ENCODE measurements around the gene CTTNBP2NL.
"Not testable (repeated sequence)": the region's sequence is repeated elsewhere in the genome, so short reads cannot be mapped to it uniquely, and the experiment has no call there.

Gene CTTNBP2NL

DNA sequence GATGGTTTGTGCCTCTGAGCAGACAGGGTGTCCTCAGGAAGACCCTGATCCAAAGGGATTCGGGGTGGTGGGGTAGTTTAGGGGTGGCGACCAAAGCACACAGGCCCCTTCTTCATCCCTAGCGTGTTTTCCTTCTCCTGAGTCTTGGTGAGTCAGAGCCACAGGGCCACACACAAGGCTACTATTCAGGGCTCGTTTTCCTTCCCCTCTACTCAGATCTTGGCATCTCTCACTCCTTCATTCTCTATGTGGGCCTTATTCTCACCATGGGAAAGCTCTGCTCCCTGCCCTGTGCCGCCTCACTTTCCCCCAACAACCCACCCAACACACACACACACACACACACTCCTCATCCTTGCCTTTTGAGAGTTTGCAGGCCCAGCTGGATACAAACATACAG is 69.1 kb downstream of the CTTNBP2NL start:
- no peak overlapping the region for H2AFZ ChIP-seq (ENCODE audit: low read depth, low read length)
- H3K4me3 ChIP-seq (ENCODE audit: insufficient read depth in 1 of 2, low read depth in 1 of 2, low read length in 2 of 2): no peak overlapping the region
- no peaks in the 10 kb centered on the region for H3K27me3 ChIP-seq (ENCODE audit: control insufficient read depth in 1 of 2, insufficient read depth in 1 of 2, low read length in 2 of 2)
- no peak overlapping the region for H3K23ac ChIP-seq (ENCODE audit: low read length in 2 of 2)
- no peak overlapping the region for H3K4ac ChIP-seq (ENCODE audit: low read depth in 1 of 2, low read length in 2 of 2)
- H3K4me2 ChIP-seq (ENCODE audit: low read length, poor library complexity, severe bottlenecking): no peak overlapping the region
- 69% methylated on average over 5 of the region's 5 CpGs for WGBS
- H3K79me1 ChIP-seq (replicated peaks; ENCODE audit: low read length, poor library complexity, severe bottlenecking): no peaks in the 10 kb centered on the region
- H4K8ac ChIP-seq (ENCODE audit: low read length): no peak overlapping the region
- peak overlapping the region; percentile 61 to 69 for H2BK12ac ChIP-seq (ENCODE audit: low read length in 2 of 2)
- H2BK5ac ChIP-seq (ENCODE audit: low read depth, low read length, poor library complexity, severe bottlenecking): no peak overlapping the region
- H2BK120ac ChIP-seq (ENCODE audit: low read depth, low read length): no peak overlapping the region
- H3K14ac ChIP-seq (ENCODE audit: low read length in 2 of 2): no peak overlapping the region
- peak overlapping the region in 1 of 2 experiments; percentile 18 for H3K18ac ChIP-seq (ENCODE audit: low read depth in 1 of 2, low read length in 2 of 2)
- peaks cover 6 to 9% of the 10 kb centered on the region in 2 experiments for H3K36me3 ChIP-seq (ENCODE audit: control insufficient read depth in 1 of 2, insufficient read depth in 2 of 2, low read depth in 1 of 2, low read length in 2 of 2)
- peak overlapping the region; percentile 90 for H3K9ac ChIP-seq (ENCODE audit: low read length)
- no peak overlapping the region for H2AK5ac ChIP-seq (ENCODE audit: low read length, severe bottlenecking)
- DNase-seq: peak; percentile 35
- H4K91ac ChIP-seq (ENCODE audit: low read length): no peak overlapping the region
- H3K4me1 ChIP-seq (ENCODE audit: control insufficient read depth, insufficient read depth, low read depth, low read length): peaks cover 20% of the 10 kb centered on the region
- no peaks in the 10 kb centered on the region for H3K9me3 ChIP-seq (ENCODE audit: control insufficient read depth, low read length)
- H3K27ac ChIP-seq (ENCODE audit: low read length, poor library complexity, severe bottlenecking): peak overlapping the region; percentile 44
- no peak overlapping the region for H2BK15ac ChIP-seq (ENCODE audit: low read depth, poor library complexity, severe bottlenecking)

DNA sequence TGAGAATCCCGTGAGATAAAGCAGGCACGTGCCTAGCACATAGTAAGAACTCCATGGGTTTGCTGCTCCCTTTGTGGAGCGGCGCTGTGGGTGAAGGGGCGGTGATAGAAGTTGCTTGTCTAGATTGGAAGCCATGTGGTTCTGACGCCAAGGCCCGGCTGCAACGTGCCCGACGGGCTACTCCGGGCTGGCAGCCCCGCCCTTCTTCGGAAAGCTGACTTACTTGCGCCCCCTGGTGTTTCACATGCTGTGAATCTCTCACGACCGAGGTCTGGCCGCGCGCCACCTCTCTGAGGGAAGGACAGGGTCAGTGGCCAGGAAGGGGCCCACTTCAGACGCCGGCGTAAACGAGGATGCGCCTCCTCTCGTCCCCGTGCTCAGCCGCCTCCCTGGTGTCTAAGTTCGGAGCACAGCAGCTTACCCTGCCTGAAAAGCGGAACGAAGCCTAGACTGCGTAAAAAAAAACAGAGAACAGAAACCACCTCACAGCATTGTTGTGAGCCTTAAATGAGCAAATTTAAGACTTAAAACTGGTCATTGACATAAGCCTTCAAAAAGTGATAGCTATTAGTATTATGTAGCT is 70.2 kb downstream of the CTTNBP2NL start:
- Histone ChIP-seq H3K23ac (ENCODE audit: low read length in 2 of 2) (no peak overlapping the region), H2BK12ac (ENCODE audit: low read length in 2 of 2) (peak overlapping the region in 1 of 2 experiments; percentile 4), H3K14ac (ENCODE audit: low read length in 2 of 2) (peak overlapping the region in 1 of 2 experiments; percentile 17), H3K9ac (ENCODE audit: low read length) (peak overlapping the region; percentile 90), H3K79me1 (replicated peaks; ENCODE audit: low read length, poor library complexity, severe bottlenecking) (no peaks in the 10 kb centered on the region), H2AK5ac (ENCODE audit: low read length, severe bottlenecking) (no peak overlapping the region), H4K91ac (ENCODE audit: low read length) (no peak overlapping the region), H3K27ac (ENCODE audit: low read length, poor library complexity, severe bottlenecking) (peak overlapping the region; percentile 44), H3K4ac (ENCODE audit: low read depth in 1 of 2, low read length in 2 of 2) (no peak overlapping the region), H3K27me3 (ENCODE audit: control insufficient read depth in 1 of 2, insufficient read depth in 1 of 2, low read length in 2 of 2) (no peaks in the 10 kb centered on the region), H2BK120ac (ENCODE audit: low read depth, low read length) (peak overlapping the region; percentile 66), H3K36me3 (ENCODE audit: control insufficient read depth in 1 of 2, insufficient read depth in 2 of 2, low read depth in 1 of 2, low read length in 2 of 2) (peaks cover 6 to 8% of the 10 kb centered on the region in 2 experiments), H3K4me3 (ENCODE audit: insufficient read depth in 1 of 2, low read depth in 1 of 2, low read length in 2 of 2) (peak overlapping the region; percentile 32 to 74), H4K8ac (ENCODE audit: low read length) (peak overlapping the region; percentile 72), H3K4me2 (ENCODE audit: low read length, poor library complexity, severe bottlenecking) (peak overlapping the region; percentile 83), H2AFZ (ENCODE audit: low read depth, low read length) (peak overlapping the region; percentile 30), H2BK5ac (ENCODE audit: low read depth, low read length, poor library complexity, severe bottlenecking) (no peak overlapping the region), H3K4me1 (ENCODE audit: control insufficient read depth, insufficient read depth, low read depth, low read length) (peaks cover 20% of the 10 kb centered on the region), H2BK15ac (ENCODE audit: low read depth, poor library complexity, severe bottlenecking) (peak overlapping the region; percentile 78), H3K18ac (ENCODE audit: low read depth in 1 of 2, low read length in 2 of 2) (peak overlapping the region; percentile 46 to 86), H3K9me3 (ENCODE audit: control insufficient read depth, low read length) (no peaks in the 10 kb centered on the region)
- DNase-seq: peak; percentile 93
- 2% methylated on average over 28 of the region's 31 CpGs for WGBS

DNA sequence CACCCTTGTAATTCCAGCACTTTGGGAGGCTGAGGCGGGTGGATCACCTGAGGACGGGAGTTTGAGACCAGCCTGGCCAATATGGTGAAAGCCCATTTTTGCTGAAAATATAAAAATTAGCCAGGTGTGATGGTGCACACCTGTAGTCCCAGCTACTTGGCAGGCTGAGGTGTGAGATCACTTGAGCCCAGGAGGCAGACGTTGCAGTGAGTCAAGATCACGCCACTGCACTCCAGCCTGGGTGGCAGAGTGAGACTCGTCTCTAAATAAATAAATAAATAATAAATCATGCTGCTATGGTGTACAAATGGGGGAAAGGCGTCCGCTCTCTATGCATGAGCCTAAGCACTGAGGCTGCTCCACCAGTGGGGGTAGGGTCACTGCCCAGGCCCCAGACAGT is 74.3 kb downstream of the CTTNBP2NL start:
- H3K14ac ChIP-seq (ENCODE audit: low read length in 2 of 2); H3K4me1 ChIP-seq (ENCODE audit: control insufficient read depth, insufficient read depth, low read depth, low read length); H4K91ac ChIP-seq (ENCODE audit: low read length); H3K27me3 ChIP-seq (ENCODE audit: control insufficient read depth in 1 of 2, insufficient read depth in 1 of 2, low read length in 2 of 2); H2AK5ac ChIP-seq (ENCODE audit: low read length, severe bottlenecking); H3K23ac ChIP-seq (ENCODE audit: low read length in 2 of 2); H3K36me3 ChIP-seq (ENCODE audit: control insufficient read depth in 1 of 2, insufficient read depth in 2 of 2, low read depth in 1 of 2, low read length in 2 of 2); DNase-seq; H2BK5ac ChIP-seq (ENCODE audit: low read depth, low read length, poor library complexity, severe bottlenecking); H2BK15ac ChIP-seq (ENCODE audit: low read depth, poor library complexity, severe bottlenecking); H3K79me1 ChIP-seq (replicated peaks; ENCODE audit: low read length, poor library complexity, severe bottlenecking); H3K18ac ChIP-seq (ENCODE audit: low read depth in 1 of 2, low read length in 2 of 2); H2AFZ ChIP-seq (ENCODE audit: low read depth, low read length); H3K9ac ChIP-seq (ENCODE audit: low read length); H3K4me2 ChIP-seq (ENCODE audit: low read length, poor library complexity, severe bottlenecking); H3K4me3 ChIP-seq (ENCODE audit: insufficient read depth in 1 of 2, low read depth in 1 of 2, low read length in 2 of 2); H2BK12ac ChIP-seq (ENCODE audit: low read length in 2 of 2); H4K8ac ChIP-seq (ENCODE audit: low read length); H3K27ac ChIP-seq (ENCODE audit: low read length, poor library complexity, severe bottlenecking); H3K4ac ChIP-seq (ENCODE audit: low read depth in 1 of 2, low read length in 2 of 2); H2BK120ac ChIP-seq (ENCODE audit: low read depth, low read length); H3K9me3 ChIP-seq (ENCODE audit: control insufficient read depth, low read length): not testable (repeated sequence)
- WGBS: 82% methylated on average over 5 of the region's 7 CpGs

DNA sequence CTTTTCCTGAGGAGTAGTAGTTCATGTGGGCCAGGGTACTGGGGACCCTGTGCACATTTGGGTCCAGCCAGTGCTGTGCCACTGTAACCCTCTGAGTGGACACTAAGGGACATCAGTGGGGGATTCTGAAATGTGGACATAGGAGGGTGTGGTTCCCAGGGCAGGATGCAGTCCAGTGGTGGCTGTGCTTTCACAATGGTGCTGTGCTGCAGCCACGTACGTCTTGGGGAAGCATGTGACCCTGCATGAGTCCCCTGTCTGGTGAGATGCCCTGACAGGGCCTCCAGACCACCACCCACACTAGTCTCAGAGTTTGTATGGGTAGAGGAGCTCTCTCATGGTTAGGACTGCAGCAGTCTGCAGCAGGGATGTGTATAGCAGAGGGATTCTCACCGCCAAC is 75.0 kb downstream of the CTTNBP2NL start:
- Histone ChIP-seq H4K8ac (ENCODE audit: low read length) (peak overlapping the region; percentile 75), H2BK15ac (ENCODE audit: low read depth, poor library complexity, severe bottlenecking) (no peak overlapping the region), H3K9ac (ENCODE audit: low read length) (no peak overlapping the region), H2AK5ac (ENCODE audit: low read length, severe bottlenecking) (no peak overlapping the region), H3K36me3 (ENCODE audit: control insufficient read depth in 1 of 2, insufficient read depth in 2 of 2, low read depth in 1 of 2, low read length in 2 of 2) (no peaks in the 10 kb centered on the region), H3K27ac (ENCODE audit: low read length, poor library complexity, severe bottlenecking) (no peak overlapping the region), H2BK12ac (ENCODE audit: low read length in 2 of 2) (no peak overlapping the region), H3K4me1 (ENCODE audit: control insufficient read depth, insufficient read depth, low read depth, low read length) (peaks cover 4% of the 10 kb centered on the region), H2BK5ac (ENCODE audit: low read depth, low read length, poor library complexity, severe bottlenecking) (no peak overlapping the region), H2BK120ac (ENCODE audit: low read depth, low read length) (no peak overlapping the region), H3K18ac (ENCODE audit: low read depth in 1 of 2, low read length in 2 of 2) (no peak overlapping the region), H3K9me3 (ENCODE audit: control insufficient read depth, low read length) (peaks cover 3% of the 10 kb centered on the region), H4K91ac (ENCODE audit: low read length) (peak overlapping the region; percentile 25), H2AFZ (ENCODE audit: low read depth, low read length) (no peak overlapping the region), H3K27me3 (ENCODE audit: control insufficient read depth in 1 of 2, insufficient read depth in 1 of 2, low read length in 2 of 2) (no peaks in the 10 kb centered on the region), H3K14ac (ENCODE audit: low read length in 2 of 2) (no peak overlapping the region), H3K4me3 (ENCODE audit: insufficient read depth in 1 of 2, low read depth in 1 of 2, low read length in 2 of 2) (no peak overlapping the region), H3K79me1 (replicated peaks; ENCODE audit: low read length, poor library complexity, severe bottlenecking) (no peaks in the 10 kb centered on the region), H3K23ac (ENCODE audit: low read length in 2 of 2) (no peak overlapping the region), H3K4ac (ENCODE audit: low read depth in 1 of 2, low read length in 2 of 2) (no peak overlapping the region), H3K4me2 (ENCODE audit: low read length, poor library complexity, severe bottlenecking) (no peak overlapping the region)
- 75% methylated on average over 2 of the region's 3 CpGs for WGBS
- DNase-seq: no peak

All from mesenchymal stem cell (in vitro differentiated cells and primary cell).